Neuronal stem cell (in vitro differentiated cells): ENCODE results near the gene CFAP97D2.

Experiments used
- DNase-seq: peaks from one replicate; pipeline ENCODE4 v3.0.0-alpha.2; 2013; ENCODE audit warnings: low spot score
- H2AFZ ChIP-seq: one replicate; pipeline ENCODE4 v1.6.1; 2013; ENCODE audit warnings: mild to moderate bottlenecking, low read length, inconsistent platforms
- H2AK5ac ChIP-seq: 2 replicates; pipeline ENCODE4 v1.6.1; 2013; ENCODE audit warnings: low read depth, mild to moderate bottlenecking, inconsistent platforms, low read length, moderate library complexity, mixed read lengths
- H2BK120ac ChIP-seq: 2 replicates; pipeline ENCODE4 v1.6.1; 2013; ENCODE audit warnings: low read depth, mild to moderate bottlenecking, inconsistent platforms, low read length, moderate library complexity, mixed read lengths
- H2BK12ac ChIP-seq: one replicate; pipeline ENCODE4 v1.6.1; 2013; ENCODE audit warnings: low read length, inconsistent platforms
- H2BK15ac ChIP-seq: 2 replicates; pipeline ENCODE4 v1.6.1; 2013; ENCODE audit warnings: mild to moderate bottlenecking, low read length, inconsistent platforms, mixed read lengths
- H2BK5ac ChIP-seq: one replicate; pipeline ENCODE4 v1.6.1; 2013; ENCODE audit warnings: inconsistent platforms, mild to moderate bottlenecking, low read length, moderate library complexity
- H3K14ac ChIP-seq: one replicate; pipeline ENCODE4 v1.6.1; 2013; ENCODE audit warnings: low read length, inconsistent platforms
- H3K18ac ChIP-seq: 2 replicates; pipeline ENCODE4 v1.6.1; 2013; ENCODE audit warnings: low read length, inconsistent platforms
- H3K23ac ChIP-seq: 2 replicates; pipeline ENCODE4 v1.6.1; 2013; ENCODE audit warnings: low read depth, mild to moderate bottlenecking, mixed read lengths, low read length, inconsistent platforms; ENCODE audit not compliant: poor library complexity
- H3K27ac ChIP-seq: replicated peaks from 3 replicates; pipeline ENCODE4 v1.5.1; 2013; ENCODE audit warnings: low read length, inconsistent platforms
- H3K27me3 ChIP-seq, 3 experiments: 2 replicates each; pipeline ENCODE4 v1.6.1; 2013; ENCODE audit warnings: low read length in 3 of 3, mild to moderate bottlenecking in 2 of 3, inconsistent platforms in 1 of 3, low read depth in 1 of 3, mixed read lengths in 1 of 3, moderate library complexity in 1 of 3; ENCODE audit not compliant: control insufficient read depth in 3 of 3, insufficient read depth in 3 of 3
- H3K36me3 ChIP-seq, 2 donors: replicated peaks in 1 of 2; 2 replicates each; pipeline ENCODE4 v1.6.1; 2013; ENCODE audit warnings: low read length in 2 of 2; ENCODE audit not compliant: control insufficient read depth in 2 of 2, insufficient read depth in 2 of 2
- H3K4ac ChIP-seq: 2 replicates; pipeline ENCODE4 v1.6.1; 2013; ENCODE audit warnings: inconsistent platforms, mild to moderate bottlenecking, low read length, moderate library complexity
- H3K4me1 ChIP-seq, 2 donors: 1 replicate in 1 of 2; 2 replicates in 1 of 2; pipeline ENCODE4 v1.6.1; 2013; ENCODE audit warnings: low read length in 2 of 2, low read depth in 1 of 2; ENCODE audit not compliant: control insufficient read depth in 2 of 2, insufficient read depth in 1 of 2
- H3K4me2 ChIP-seq: one replicate; pipeline ENCODE4 v1.6.1; 2013; ENCODE audit warnings: mild to moderate bottlenecking, low read length, inconsistent platforms; ENCODE audit not compliant: insufficient read depth, poor library complexity, severe bottlenecking
- H3K4me3 ChIP-seq, 2 donors: 2 replicates each; pipeline ENCODE4 v1.5.1; 2013; ENCODE audit warnings: low read length in 2 of 2, mild to moderate bottlenecking in 2 of 2, inconsistent platforms in 1 of 2, moderate library complexity in 1 of 2
- H3K79me1 ChIP-seq: one replicate; pipeline ENCODE4 v1.6.1; 2013; ENCODE audit warnings: low read depth, mild to moderate bottlenecking, inconsistent platforms, low read length, moderate library complexity
- H3K9ac ChIP-seq: one replicate; pipeline ENCODE4 v1.6.1; 2013; ENCODE audit warnings: mild to moderate bottlenecking, low read depth, low read length, inconsistent platforms; ENCODE audit not compliant: poor library complexity
- H3K9me3 ChIP-seq, 2 donors: replicated peaks in 1 of 2; 2 replicates each; pipeline versions ENCODE3 to v1.6.1; 2013; ENCODE audit warnings: low read length in 2 of 2, mild to moderate bottlenecking in 2 of 2, inconsistent platforms in 1 of 2, low read depth in 1 of 2, mixed read lengths in 1 of 2, moderate library complexity in 1 of 2; ENCODE audit not compliant: control insufficient read depth in 2 of 2, insufficient read depth in 1 of 2
- H4K8ac ChIP-seq: one replicate; pipeline ENCODE4 v1.6.1; 2013; ENCODE audit warnings: low read depth, mild to moderate bottlenecking, inconsistent platforms, low read length, moderate library complexity
- H4K91ac ChIP-seq: one replicate; pipeline ENCODE4 v1.6.1; 2013; ENCODE audit warnings: low read length, low read depth, mild to moderate bottlenecking, inconsistent platforms; ENCODE audit not compliant: poor library complexity
- WGBS, 2 donors: extraction: QIAGEN DNeasy Blood & Tissue Kit; methylation state at CpG; one replicate each; pipeline ENCODE4 v1.1.7; 2013; ENCODE audit warnings: missing lambda C conversion rate in 2 of 2, mixed read lengths in 1 of 2; ENCODE audit not compliant: insufficient read length in 2 of 2, insufficient replicate concordance in 1 of 2; ENCODE audit errors: extremely low coverage in 2 of 2; 5-methylcytosine and 5-hydroxymethylcytosine counted together

Gene CFAP97D2

DNA sequence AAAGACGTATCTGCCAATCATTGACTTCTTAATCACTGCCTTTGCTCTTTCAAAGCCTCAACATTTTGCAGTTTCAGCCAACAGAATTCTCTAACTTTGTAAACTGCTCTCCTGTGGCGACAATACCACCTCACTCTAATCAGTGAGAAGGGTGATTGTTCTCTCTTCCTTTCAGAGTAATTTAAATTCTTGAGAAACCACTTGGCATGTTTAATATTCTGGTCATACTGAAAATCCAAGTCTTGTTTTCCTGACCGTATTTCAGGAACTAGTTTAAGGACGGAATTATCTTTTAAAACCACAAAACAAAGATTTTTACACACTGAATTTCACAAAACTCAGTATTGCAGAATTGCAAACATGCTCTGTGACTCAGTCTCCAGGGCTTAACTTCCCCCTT lies 50.4 kb downstream of the CFAP97D2 start:
- Histone ChIP-seq H3K23ac (no peak overlapping the region), H4K8ac (no peak overlapping the region), H3K14ac (no peak overlapping the region), H2BK5ac (no peak overlapping the region), H3K79me1 (no peaks in the 10 kb centered on the region), H3K4me3 (no peak overlapping the region), H3K18ac (no peak overlapping the region), H3K4ac (no peak overlapping the region), H2BK15ac (no peak overlapping the region), H3K4me2 (no peak overlapping the region), H3K27ac (no peak overlapping the region), H3K9ac (no peak overlapping the region), H3K9me3 (no peaks in the 10 kb centered on the region), H3K36me3 (no peaks in the 10 kb centered on the region), H3K27me3 (peaks cover 0 to 11% (median 6%) of the 10 kb centered on the region in 3 experiments), H2AFZ (peak overlapping the region; percentile 21), H4K91ac (no peak overlapping the region), H2BK12ac (no peak overlapping the region), H2BK120ac (no peak overlapping the region), H2AK5ac (no peak overlapping the region), H3K4me1 (peaks cover 4 to 10% of the 10 kb centered on the region in 2 donors)
- WGBS, 2 donors = no CpG with 5 or more reads among the region's 4 CpGs
- DNase-seq = no peak

DNA sequence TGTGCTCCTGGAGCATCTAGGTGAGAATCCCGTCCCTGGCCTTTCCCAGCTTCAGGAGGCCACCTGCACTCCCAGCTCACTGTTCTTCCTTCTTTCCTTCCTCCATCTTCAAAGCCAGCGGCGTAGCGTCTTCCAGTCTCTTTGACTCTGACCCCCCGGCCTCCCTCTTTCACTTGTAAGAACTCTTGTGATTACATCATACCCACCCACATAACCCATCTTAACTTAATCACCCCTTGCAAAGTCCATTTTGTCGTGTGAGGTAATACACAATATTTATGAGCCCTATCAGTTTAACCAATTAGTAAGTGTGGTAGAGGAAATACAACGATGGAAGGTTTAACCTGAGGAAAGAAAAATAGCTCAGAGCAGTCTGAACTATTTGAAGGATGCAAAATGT lies 51.1 kb downstream of the CFAP97D2 start:
- no peak overlapping the region for H3K14ac ChIP-seq
- DNase-seq = no peak
- H3K4ac ChIP-seq = no peak overlapping the region
- H3K36me3 ChIP-seq = no peaks in the 10 kb centered on the region
- H2BK120ac ChIP-seq = no peak overlapping the region
- H3K27me3 ChIP-seq = peaks cover 0 to 11% (median 6%) of the 10 kb centered on the region in 3 experiments
- no CpG with 5 or more reads among the region's 7 CpGs for WGBS, 2 donors
- no peak overlapping the region for H3K27ac ChIP-seq
- H3K4me2 ChIP-seq = no peak overlapping the region
- H3K9ac ChIP-seq = no peak overlapping the region
- no peak overlapping the region for H2BK5ac ChIP-seq
- H3K4me3 ChIP-seq = no peak overlapping the region
- no peaks in the 10 kb centered on the region for H3K9me3 ChIP-seq
- no peak overlapping the region for H3K18ac ChIP-seq
- no peak overlapping the region for H2BK12ac ChIP-seq
- no peak overlapping the region for H2BK15ac ChIP-seq
- H3K79me1 ChIP-seq = peaks cover 3% of the 10 kb centered on the region
- H4K91ac ChIP-seq = no peak overlapping the region
- H2AFZ ChIP-seq = peak overlapping the region; percentile 21
- no peak overlapping the region for H2AK5ac ChIP-seq
- H3K4me1 ChIP-seq = peaks cover 4 to 10% of the 10 kb centered on the region in 2 donors
- no peak overlapping the region for H3K23ac ChIP-seq
- H4K8ac ChIP-seq = no peak overlapping the region

- no peak for DNase-seq
- peaks cover 4 to 11% of the 10 kb centered on the region in 2 donors for H3K4me1 ChIP-seq
- H4K91ac ChIP-seq = no peak overlapping the region
- peaks cover 0 to 11% (median 6%) of the 10 kb centered on the region in 3 experiments for H3K27me3 ChIP-seq
- H3K18ac ChIP-seq = no peak overlapping the region
- H3K23ac ChIP-seq = no peak overlapping the region
- no CpG with 5 or more reads among the region's 3 CpGs for WGBS, 2 donors
- no peak overlapping the region for H3K9ac ChIP-seq
- no peak overlapping the region for H3K4me2 ChIP-seq
- no peak overlapping the region for H4K8ac ChIP-seq
- H2AFZ ChIP-seq = no peak overlapping the region
- no peak overlapping the region for H3K4ac ChIP-seq
- H3K27ac ChIP-seq = no peak overlapping the region
- H2BK12ac ChIP-seq = no peak overlapping the region
- H2AK5ac ChIP-seq = no peak overlapping the region
- H2BK15ac ChIP-seq = no peak overlapping the region
- no peak overlapping the region for H2BK5ac ChIP-seq
- H3K36me3 ChIP-seq = no peaks in the 10 kb centered on the region
- H3K14ac ChIP-seq = no peak overlapping the region
- no peaks in the 10 kb centered on the region for H3K9me3 ChIP-seq
- H3K79me1 ChIP-seq = peaks cover 4% of the 10 kb centered on the region
- H3K4me3 ChIP-seq = no peak overlapping the region
- H2BK120ac ChIP-seq = no peak overlapping the region
Observed at GRCh38 chr13:114230575-114230974, 51.5 kb downstream of the CFAP97D2 start.

GRCh38 chr13:114231886-114232285 lies 52.8 kb downstream of the CFAP97D2 start:
- Histone ChIP-seq H3K4me1 (peaks cover 6 to 16% of the 10 kb centered on the region in 2 donors), H3K4me3 (no peak overlapping the region), H4K91ac (no peak overlapping the region), H3K4ac (no peak overlapping the region), H3K36me3 (peaks cover 3 to 13% of the 10 kb centered on the region in 2 donors), H3K18ac (no peak overlapping the region), H3K9ac (no peak overlapping the region), H3K23ac (no peak overlapping the region), H2BK15ac (no peak overlapping the region), H2BK5ac (no peak overlapping the region), H2AK5ac (no peak overlapping the region), H2BK120ac (no peak overlapping the region), H3K14ac (no peak overlapping the region), H3K4me2 (no peak overlapping the region), H4K8ac (no peak overlapping the region), H2BK12ac (no peak overlapping the region), H3K27ac (no peak overlapping the region), H3K79me1 (peaks cover 8% of the 10 kb centered on the region), H3K27me3 (peaks cover 0 to 11% (median 6%) of the 10 kb centered on the region in 3 experiments), H2AFZ (no peak overlapping the region), H3K9me3 (no peaks in the 10 kb centered on the region)
- no peak for DNase-seq
- WGBS, 2 donors = no CpG with 5 or more reads among the region's 8 CpGs
